ENCODE results near the gene PLCL1.

GRCh38 chr2:197893403-197894177, 89.2 kb downstream of the PLCL1 start:
- TF ChIP-seq, protein P1, sequence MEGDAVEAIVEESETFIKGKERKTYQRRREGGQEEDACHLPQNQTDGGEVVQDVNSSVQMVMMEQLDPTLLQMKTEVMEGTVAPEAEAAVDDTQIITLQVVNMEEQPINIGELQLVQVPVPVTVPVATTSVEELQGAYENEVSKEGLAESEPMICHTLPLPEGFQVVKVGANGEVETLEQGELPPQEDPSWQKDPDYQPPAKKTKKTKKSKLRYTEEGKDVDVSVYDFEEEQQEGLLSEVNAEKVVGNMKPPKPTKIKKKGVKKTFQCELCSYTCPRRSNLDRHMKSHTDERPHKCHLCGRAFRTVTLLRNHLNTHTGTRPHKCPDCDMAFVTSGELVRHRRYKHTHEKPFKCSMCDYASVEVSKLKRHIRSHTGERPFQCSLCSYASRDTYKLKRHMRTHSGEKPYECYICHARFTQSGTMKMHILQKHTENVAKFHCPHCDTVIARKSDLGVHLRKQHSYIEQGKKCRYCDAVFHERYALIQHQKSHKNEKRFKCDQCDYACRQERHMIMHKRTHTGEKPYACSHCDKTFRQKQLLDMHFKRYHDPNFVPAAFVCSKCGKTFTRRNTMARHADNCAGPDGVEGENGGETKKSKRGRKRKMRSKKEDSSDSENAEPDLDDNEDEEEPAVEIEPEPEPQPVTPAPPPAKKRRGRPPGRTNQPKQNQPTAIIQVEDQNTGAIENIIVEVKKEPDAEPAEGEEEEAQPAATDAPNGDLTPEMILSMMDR (IDR thresholded peaks at IDR 0.05) = no peak
- TF ChIP-seq POLR2A (IDR thresholded peaks at IDR 0.05) = no peak

All from esophagus squamous epithelium (tissue), 4 donors.